GM18858 (cell line): ENCODE results near the gene RCL1.
"Not testable (repeated sequence)": the region's sequence is repeated elsewhere in the genome, so short reads cannot be mapped to it uniquely, and the experiment has no call there.

Source experiments
- ATAC-seq: cut with Tn5 transposase; IDR thresholded peaks from one replicate; pipeline ENCODE4 v1.9.1; 2021; ENCODE audit not compliant: unreplicated experiment

Gene RCL1

GRCh38 chr9:4792572-4793458, at the start of gene RCL1:
Gene RCL1, plus strand, starts transcription at chr9:4792944. Its CDS starts 148 bp downstream, at chr9:4793092.
- ATAC-seq = peak; percentile 95

GRCh38 chr9:4743131-4743875, 49.4 kb upstream of the RCL1 start:
- ATAC-seq = no peak

GRCh38 chr9:4746278-4747030, 46.3 kb upstream of the RCL1 start:
- ATAC-seq = no peak

GRCh38 chr9:4748612-4749011, 44.1 kb upstream of the RCL1 start:
- no peak for ATAC-seq

GRCh38 chr9:4750023-4750673, 42.6 kb upstream of the RCL1 start:
- ATAC-seq = no peak

- not testable (repeated sequence) for ATAC-seq
These were observed 38.2 kb upstream of the RCL1 start for GRCh38 chr9:4754530-4754929.

GRCh38 chr9:4755026-4755609, 37.6 kb upstream of the RCL1 start:
- ATAC-seq = no peak

- no peak for ATAC-seq
These were observed 36.3 kb upstream of the RCL1 start for GRCh38 chr9:4756420-4756819.

GRCh38 chr9:4760122-4760521, 32.6 kb upstream of the RCL1 start:
- no peak for ATAC-seq

- ATAC-seq = peak; percentile 93
These were observed 30.4 kb upstream of the RCL1 start for GRCh38 chr9:4762108-4762885.

GRCh38 chr9:4762886-4763541, 29.7 kb upstream of the RCL1 start:
- ATAC-seq = no peak

- no peak for ATAC-seq
These were observed 28.7 kb upstream of the RCL1 start for GRCh38 chr9:4764033-4764432.

GRCh38 chr9:4768681-4769080, 24.1 kb upstream of the RCL1 start:
- ATAC-seq = no peak

GRCh38 chr9:4769321-4770080, 23.2 kb upstream of the RCL1 start:
- no peak for ATAC-seq

GRCh38 chr9:4771788-4772187, 21.0 kb upstream of the RCL1 start:
- ATAC-seq = no peak

GRCh38 chr9:4774209-4774608, 18.5 kb upstream of the RCL1 start:
- ATAC-seq = no peak

- ATAC-seq = not testable (repeated sequence)
These were observed 17.8 kb upstream of the RCL1 start for GRCh38 chr9:4774958-4775357.

- ATAC-seq = no peak
These were observed 12.1 kb upstream of the RCL1 start for GRCh38 chr9:4780651-4781050.
